Measurements from ENCODE around the gene PIGW.

- TF ChIP-seq CTCF (IDR thresholded peaks at IDR 0.05; ENCODE audit: insufficient read depth, low read length) (no peak), POLR2AphosphoS5 (IDR thresholded peaks at IDR 0.05; ENCODE audit: low read depth) (no peak), SPI1 (IDR thresholded peaks at IDR 0.05; ENCODE audit: borderline replicate concordance, low read depth) (no peak)
Measured at GRCh38 chr17:36545077-36545464, 10.3 kb downstream of the PIGW start.
